K562 (cell line): ENCODE results near the gene CAPZB. TPM values are rescaled to one million over a fixed set of nuclear protein-coding genes. Genes with fewer than 3 reads are reported as not detected.

Experiments used
- DEAF1 ChIP-seq: fragments of 450-650 bp; formaldehyde crosslinking; IDR thresholded peaks from 2 replicates; pipeline ENCODE4 v1.4.0; 2020; ENCODE audit warnings: mild to moderate bottlenecking, moderate library complexity
- ETV1 ChIP-seq: fragments of 450-650 bp; conservative IDR thresholded peaks from 2 replicates; pipeline ENCODE4 v1.6.1; 2016; ENCODE audit warnings: missing genetic modification characterization, control low read depth, low read depth, missing compliant biosample characterization
- ETV5 ChIP-seq: sonication (generic); formaldehyde crosslinking; IDR thresholded peaks from 2 replicates; pipeline ENCODE4 v1.4.0; 2020; ENCODE audit warnings: low read depth, mild to moderate bottlenecking, missing genetic modification reagents
- HMBOX1 ChIP-seq: sonication (generic); IDR thresholded peaks from 2 replicates; pipeline ENCODE4 v1.6.1; 2016
- HMGXB4 ChIP-seq: sonication (generic); formaldehyde crosslinking; IDR thresholded peaks from 2 replicates; pipeline ENCODE4 v1.8.1; 2023; ENCODE audit warnings: mild to moderate bottlenecking, missing genetic modification reagents
- KDM4B ChIP-seq, 2 experiments: fragments of 450-650 bp in 1 of 2; sonication (generic) in 1 of 2; IDR thresholded peaks; 2 replicates each; pipeline ENCODE4 v1.6.1; 2016 to 2017; ENCODE audit warnings: borderline replicate concordance in 2 of 2, antibody characterized with exemption in 1 of 2, low read depth in 1 of 2, mild to moderate bottlenecking in 1 of 2
- MEF2D ChIP-seq: conservative IDR thresholded peaks from 2 replicates; pipeline ENCODE4 v1.6.1; 2016; ENCODE audit warnings: low read depth, missing genetic modification characterization, missing compliant biosample characterization
- ZBTB9 ChIP-seq: fragments of 450-650 bp; formaldehyde crosslinking; IDR thresholded peaks from 2 replicates; pipeline ENCODE4 v1.4.0; 2020; ENCODE audit warnings: mild to moderate bottlenecking, moderate library complexity
- ZNF609 ChIP-seq: sonication (generic); formaldehyde crosslinking; IDR thresholded peaks from 2 replicates; pipeline ENCODE4 v1.8.1; 2023; ENCODE audit warnings: missing genetic modification reagents, mild to moderate bottlenecking, borderline replicate concordance
- ZNF639 ChIP-seq, 2 experiments: fragments of 200-800 bp in 1 of 2; sonication (Bioruptor generic) in 1 of 2; sonication (generic) in 1 of 2; formaldehyde crosslinking in 1 of 2; IDR thresholded peaks in 1 of 2; conservative IDR thresholded peaks in 1 of 2; 2 replicates each; pipeline versions ENCODE4 v1.5.0 to v1.6.1; 2016 to 2020; ENCODE audit warnings: missing compliant biosample characterization in 1 of 2, missing genetic modification characterization in 1 of 2, missing genetic modification reagents in 1 of 2
- ZNF740 ChIP-seq, 3 experiments: fragments of 200-800 bp in 1 of 3; sonication (Bioruptor generic) in 1 of 3; sonication (generic) in 1 of 3; formaldehyde crosslinking in 1 of 3; IDR thresholded peaks; 2 replicates each; pipeline versions ENCODE4 v1.6.1 to v1.8.0; 2016 to 2022; ENCODE audit warnings: mild to moderate bottlenecking in 2 of 3, missing compliant biosample characterization in 2 of 3, missing genetic modification characterization in 2 of 3, missing genetic modification reagents in 1 of 3
- polyA plus RNA-seq, 8 experiments: library from polyadenylated mRNA; depleted of rRNA in 4 of 8; stranded (reverse) in 5 of 8; unstranded in 3 of 8; fragments of >200 nt; fragmentation: Nextera tagmentation in 2 of 8; fragmentation: Illumina TruSeq in 1 of 8; extraction: Ambion mirVana in 2 of 8; extraction: Trizol in 1 of 8; gene quantifications; 2 replicates each; pipeline versions ENCODE4 v1.2.1 to v1.2.3, GENCODE V29; 2011 to 2014; ENCODE audit warnings: inconsistent platforms in 1 of 8, missing spikeins in 1 of 8
- total RNA-seq, 7 experiments: library from RNA; depleted of rRNA in 6 of 7; stranded (reverse); fragments of >200 nt in 6 of 7; fragmentation: Illumina TruSeq in 2 of 7; extraction: Trizol in 2 of 7; gene quantifications; 2 replicates each; pipeline versions ENCODE4 v1.2.1 to v1.2.3, GENCODE V29; 2011 to 2021; ENCODE audit warnings: low replicate concordance in 1 of 7

CAPZB gene
- total and polyA plus RNA-seq, 9 of the 15 experiments (the other 6 are each of a cell fraction or from before 2014, with no cell fraction given) = 57.6 to 297 (median 125) TPM

GRCh38 chr1:19407494-19408096, 77.7 kb downstream of the CAPZB start (continued):
- TF ChIP-seq ZBTB9 (CRISPR knock-in tag) (no peak), DEAF1 (no peak), ZNF609 (no peak), MEF2D (tag) (no peak), HMBOX1 (peak; percentile 48; the same call in 1 of the 2 replicates), ZNF740 (CRISPR knock-in tag; IDR thresholded peaks at IDR 0.05) (no peak), ZNF740 (tag; IDR thresholded peaks at IDR 0.05) (no peak), ETV1 (tag) (no peak), HMGXB4 (CRISPR knock-in tag) (no peak), KDM4B (IDR thresholded peaks at IDR 0.05; ENCODE audit: borderline replicate concordance in 2 of 2, low read depth in 1 of 2) (no peak), ZNF639 (CRISPR knock-in tag; conservative IDR thresholded peaks at IDR 0.05 in 1 of 2, IDR thresholded peaks at IDR 0.05 in 1 of 2) (no peak), ETV5 (CRISPR knock-in tag) (no peak; the same call in 1 of the 2 replicates)
